Hippocampal formation (tissue), 2 donors: Measurements from ENCODE around the gene DEPDC1B.
"Not testable (repeated sequence)": the region's sequence is repeated elsewhere in the genome, so short reads cannot be mapped to it uniquely, and the experiment has no call there.

Experiments used
- DNase-seq, 2 donors: peaks; one replicate each; lab custom pipeline; 2025; lab: John Stamatoyannopoulos, UW

The DEPDC1B gene, protein sequence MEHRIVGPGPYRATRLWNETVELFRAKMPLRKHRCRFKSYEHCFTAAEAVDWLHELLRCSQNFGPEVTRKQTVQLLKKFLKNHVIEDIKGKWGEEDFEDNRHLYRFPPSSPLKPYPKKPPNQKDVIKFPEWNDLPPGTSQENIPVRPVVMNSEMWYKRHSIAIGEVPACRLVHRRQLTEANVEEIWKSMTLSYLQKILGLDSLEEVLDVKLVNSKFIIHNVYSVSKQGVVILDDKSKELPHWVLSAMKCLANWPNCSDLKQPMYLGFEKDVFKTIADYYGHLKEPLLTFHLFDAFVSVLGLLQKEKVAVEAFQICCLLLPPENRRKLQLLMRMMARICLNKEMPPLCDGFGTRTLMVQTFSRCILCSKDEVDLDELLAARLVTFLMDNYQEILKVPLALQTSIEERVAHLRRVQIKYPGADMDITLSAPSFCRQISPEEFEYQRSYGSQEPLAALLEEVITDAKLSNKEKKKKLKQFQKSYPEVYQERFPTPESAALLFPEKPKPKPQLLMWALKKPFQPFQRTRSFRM

DNA sequence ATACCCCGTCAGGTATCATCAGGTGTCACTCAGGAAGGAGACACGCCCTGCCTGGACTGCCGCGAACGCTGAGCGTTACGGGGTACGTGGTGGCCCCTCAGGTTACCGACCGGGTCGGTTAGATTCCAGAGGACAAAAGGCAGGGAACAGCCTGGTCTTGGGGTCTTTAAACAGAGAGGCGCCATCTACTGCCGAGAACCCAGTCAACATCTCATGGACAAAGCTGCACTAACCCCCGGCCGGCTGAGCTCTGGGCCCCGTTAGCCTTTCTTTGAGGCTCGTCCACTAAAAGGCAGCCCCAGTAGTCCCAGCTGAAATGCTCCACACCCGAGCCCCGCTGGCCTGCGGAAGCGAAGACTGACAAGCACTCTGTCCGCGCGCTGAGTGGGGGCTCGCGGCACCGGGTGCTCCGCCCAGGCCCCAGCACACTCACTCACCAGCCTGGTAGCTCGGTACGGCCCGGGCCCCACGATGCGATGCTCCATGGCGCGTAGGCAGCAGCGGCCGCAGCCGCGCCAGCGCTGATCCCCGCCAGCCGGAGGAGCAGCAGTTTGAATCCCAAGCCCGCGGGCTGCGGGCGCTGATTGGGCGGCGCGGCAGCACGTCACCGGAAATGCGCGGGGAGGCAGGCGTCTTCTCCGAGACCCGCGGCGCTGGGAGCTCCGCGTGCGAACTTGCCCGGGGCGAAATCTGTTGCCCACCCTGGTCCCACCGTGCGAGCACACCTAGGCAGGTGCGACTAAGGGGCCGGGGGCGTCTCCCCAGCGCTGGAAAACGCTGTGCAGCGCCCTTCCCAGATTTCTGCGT is at the start of gene DEPDC1B:
Gene DEPDC1B (minus strand): TSS at position 558 of the 807 bp plus-strand sequence. CDS start 73 bp downstream, at position 485.
- peak; percentile 74 to 87 for DNase-seq

DNA sequence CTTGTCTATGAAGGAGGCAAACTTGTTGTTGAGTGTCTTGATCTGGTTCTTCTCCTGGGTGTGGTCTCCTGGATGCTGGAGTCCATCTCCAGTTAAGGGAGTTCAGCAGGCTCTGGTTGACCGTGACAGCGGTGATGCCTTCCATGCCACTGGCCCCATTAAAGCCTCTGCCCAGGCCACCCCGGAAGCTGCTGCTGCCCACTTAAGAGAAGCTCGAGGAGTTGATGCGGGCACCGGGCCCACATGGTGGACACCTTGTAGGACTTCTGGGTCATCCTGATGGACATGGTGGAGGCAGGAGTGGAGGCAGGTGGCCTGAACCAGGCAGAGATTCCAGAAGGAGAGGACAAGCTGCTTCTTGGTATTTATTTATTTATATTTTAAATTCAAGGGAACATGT is 44.7 kb upstream of the DEPDC1B start:
- DNase-seq, result no peak

DNA sequence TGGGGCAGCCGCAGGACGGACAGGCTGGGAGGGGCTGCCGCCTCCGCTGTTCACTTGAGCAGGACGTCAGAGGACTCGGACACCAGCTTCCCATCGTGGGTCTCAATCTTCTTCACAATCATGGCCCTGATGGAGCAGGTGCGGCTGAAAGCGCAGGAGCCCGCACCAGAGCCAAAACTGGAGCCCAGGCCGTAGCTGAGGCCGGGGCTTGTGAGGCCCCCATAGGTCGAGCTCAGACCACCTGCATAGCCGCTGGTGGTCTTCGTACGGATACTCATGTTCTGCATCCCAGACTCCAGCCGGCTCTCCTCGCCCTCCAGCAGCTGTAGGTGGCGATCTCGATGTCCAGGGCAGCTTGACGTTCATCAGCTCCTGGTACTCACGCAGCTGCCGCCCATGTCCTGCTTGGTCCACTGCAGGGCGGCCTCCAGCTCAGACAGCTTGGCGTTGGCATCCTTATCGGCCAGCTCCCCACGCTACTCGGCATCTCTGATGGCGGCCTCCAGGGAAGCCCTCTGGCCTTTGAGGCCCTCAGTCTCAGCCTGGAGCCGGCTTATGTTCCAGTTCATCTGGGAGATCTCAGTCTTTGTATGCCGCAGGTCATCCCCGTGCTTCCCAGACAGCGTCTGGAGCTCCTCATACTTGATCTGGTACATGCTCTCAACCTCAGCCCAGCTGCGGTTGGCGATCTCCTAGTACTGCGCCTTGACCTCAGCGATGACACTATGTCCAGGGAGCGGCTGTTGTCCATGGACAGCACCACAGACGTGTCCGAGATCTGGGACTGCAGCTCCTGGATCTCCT is 43.7 kb upstream of the DEPDC1B start:
- no peak for DNase-seq

DNA sequence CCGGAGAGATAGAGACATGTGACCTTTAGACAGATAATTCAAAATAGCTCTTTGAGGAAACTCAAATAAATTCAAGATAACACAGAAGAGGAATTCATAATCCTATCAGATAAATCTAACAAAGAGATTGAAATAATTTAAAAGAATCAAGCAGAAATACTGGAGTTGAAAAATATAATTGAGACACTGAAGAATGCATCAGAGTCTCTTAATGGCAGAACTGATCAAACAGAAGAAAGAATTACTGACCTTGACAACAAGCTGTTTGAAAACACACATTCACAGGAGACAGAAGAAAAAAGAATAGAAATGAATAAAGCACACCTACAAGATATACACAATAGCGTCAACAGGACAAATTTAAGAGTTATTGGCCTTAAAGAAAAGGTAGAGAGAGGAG is 40.4 kb upstream of the DEPDC1B start:
- DNase-seq, result no peak

DNA sequence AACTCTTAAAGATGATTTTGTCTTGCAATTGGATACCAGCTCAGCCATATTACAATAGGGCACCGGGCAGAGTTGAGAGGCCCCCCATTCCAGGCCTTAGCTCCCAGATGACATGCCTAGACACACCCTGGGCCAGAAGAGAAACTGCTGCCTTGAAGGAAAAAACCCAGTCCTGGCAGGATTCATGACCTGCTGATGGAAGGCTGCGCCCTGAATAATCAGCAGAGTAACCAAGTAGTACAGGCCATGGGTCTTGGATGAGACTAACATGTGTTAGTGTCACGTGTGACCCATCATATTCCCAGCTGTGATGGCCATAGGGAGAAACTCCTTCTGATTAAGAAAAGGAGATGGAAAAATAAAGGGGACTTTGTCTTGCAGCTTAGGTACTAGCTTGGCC is 39.0 kb upstream of the DEPDC1B start:
- DNase-seq, result no peak

DNA sequence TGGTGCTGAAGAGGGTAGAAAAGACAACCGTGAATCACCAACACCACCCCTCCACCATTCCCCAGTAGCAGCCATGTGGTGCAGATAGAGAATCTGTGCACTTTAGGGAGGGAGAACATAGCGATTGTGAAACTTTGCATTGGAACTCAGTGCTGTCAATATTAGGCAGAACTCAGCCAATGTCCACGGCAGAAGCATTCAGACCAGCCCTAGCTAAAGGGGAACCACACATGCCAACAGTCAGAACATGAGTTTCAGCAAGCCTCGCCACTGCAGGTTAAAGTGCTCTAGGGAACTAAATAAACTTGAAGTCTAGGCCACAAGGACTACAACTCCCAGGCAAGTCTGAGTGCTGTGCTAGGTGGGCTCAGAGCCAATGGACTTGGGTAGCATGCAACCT is 38.5 kb upstream of the DEPDC1B start:
- DNase-seq, result no peak

DNA sequence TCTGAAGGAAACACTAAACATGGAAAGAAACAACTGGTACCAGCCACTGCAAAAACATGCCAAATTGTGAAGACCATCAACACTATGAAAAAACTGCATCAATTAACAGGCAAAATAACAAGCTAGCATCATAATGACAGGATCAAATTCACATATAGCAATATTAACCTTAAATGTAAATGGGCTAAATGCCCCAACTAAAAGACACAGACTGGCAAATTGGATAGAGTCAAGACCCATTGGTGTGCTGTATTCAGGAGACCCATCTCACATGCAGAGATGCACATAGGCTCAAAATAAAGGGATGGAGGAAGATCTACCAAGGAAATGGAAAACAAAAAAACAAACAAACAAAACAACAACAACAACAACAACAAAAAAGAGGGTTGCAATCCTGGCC is 30.9 kb upstream of the DEPDC1B start:
- DNase-seq, result not testable (repeated sequence)

DNA sequence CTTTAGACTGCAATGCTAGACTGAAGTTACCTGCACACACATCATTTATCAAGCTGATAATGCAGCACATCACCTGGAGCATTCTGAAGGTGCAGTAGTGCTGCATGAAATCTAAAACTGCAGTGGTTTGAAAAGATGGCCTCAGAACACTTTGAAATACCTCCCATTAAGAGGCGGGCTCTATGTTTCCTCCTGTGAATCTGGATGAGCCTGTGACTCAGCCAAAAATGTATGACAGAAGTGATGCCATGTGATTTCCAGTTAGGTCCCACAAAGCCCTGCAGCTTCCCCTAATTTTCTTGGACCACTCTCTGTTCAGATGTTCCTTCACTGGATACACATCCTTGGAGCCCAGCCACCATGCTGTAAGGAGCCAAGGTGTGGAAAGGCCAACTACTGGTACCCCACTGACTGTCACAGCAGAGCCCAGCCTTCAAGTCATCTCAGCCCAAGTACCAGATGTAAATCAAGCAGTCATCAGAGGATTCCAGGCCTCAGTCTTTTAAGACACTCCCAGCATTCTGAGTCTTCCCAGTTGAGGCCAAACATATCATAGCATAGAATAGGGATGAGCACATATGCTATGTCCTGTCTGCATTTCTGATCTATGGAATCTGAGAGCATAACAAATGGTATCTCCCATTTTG is 27.2 kb upstream of the DEPDC1B start:
- DNase-seq, result no peak

DNA sequence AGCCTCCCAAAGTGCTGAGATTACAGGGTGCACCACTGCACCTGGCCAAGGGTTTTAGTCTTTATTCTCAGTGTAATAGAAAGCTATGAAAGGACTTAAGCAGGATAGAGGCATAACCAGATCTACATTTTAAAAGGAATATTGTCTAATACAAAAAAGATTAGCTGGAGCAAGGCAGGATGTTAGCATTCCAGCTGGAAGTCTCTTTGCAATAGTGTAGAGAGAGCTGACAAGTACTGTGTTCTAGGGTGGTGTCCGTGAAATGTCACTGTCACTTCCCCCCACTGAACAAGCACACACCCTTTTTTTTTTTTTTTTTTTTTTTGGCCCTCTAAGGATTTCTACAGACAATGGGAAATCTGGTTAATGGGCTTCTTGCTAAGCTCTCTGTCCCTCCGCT is 24.2 kb upstream of the DEPDC1B start:
- no peak for DNase-seq

DNA sequence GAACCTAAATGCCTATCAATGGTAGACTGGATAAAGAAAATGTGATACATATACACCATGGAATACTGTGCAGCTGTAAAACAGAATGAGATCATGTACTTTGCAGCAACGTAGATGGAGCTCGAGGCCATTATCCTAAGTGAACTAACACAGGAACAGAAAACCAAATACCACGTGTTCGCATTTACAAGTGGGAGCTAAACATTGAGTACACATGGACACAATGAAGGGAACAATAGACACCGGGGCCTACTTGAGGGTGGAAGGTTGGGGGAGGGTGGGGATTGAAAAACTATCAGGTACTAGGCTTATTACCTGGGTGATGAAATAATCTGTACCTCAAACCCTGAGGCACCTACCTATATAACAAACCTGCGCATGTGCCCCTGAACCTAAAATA is 22.4 kb upstream of the DEPDC1B start:
- no peak for DNase-seq

DNA sequence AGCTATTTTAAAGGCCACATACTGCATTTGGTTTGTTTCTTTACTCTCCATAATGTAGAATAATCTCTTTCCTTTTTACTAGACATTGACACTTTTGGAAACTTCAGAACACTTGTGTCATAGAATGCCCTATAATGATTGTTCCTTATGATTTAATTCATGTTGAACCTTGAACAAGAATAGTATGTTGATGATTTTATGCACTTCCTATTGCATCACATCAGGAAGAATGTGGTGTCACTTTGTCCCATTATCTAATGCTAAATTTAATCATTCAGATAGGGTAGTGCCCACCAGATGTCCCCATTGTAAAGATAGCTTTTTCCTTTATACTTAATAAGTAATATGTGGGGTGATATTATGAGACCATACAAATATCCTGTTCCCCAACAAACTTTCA is 19.4 kb upstream of the DEPDC1B start:
- DNase-seq, result no peak

DNA sequence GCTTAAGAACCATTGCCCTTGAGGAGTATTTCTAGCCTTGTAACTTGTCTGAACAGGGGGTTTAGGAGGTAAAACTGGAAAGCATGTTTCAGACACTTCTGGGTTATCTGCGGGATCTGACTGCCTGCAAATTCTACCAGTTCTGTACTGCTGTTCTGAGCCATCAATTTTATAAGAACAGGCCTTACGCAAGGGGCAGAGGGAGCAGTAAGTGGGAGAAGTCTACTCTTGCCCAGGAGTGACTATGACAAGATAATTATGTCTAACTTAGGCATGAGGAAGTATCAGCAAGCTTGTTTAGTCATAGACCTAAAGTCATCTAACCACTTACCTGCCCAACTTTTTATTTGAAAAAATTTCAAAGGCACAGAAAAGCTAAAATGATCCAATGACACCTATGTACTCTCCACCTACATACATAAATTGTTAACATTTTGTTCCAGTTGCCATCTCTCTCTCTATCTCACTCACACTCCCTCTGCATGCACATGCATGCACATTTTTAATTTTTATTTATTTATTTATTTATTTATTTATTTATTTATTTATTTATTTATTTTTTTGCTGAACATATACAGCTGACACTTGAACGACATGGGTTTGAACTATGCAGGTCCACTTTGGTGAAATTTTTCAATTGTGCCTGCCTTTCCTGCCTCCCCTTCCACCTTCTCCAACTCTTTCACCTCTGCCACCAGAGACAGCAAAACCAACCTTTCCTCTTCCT is 18.4 kb upstream of the DEPDC1B start:
- DNase-seq, result no peak

DNA sequence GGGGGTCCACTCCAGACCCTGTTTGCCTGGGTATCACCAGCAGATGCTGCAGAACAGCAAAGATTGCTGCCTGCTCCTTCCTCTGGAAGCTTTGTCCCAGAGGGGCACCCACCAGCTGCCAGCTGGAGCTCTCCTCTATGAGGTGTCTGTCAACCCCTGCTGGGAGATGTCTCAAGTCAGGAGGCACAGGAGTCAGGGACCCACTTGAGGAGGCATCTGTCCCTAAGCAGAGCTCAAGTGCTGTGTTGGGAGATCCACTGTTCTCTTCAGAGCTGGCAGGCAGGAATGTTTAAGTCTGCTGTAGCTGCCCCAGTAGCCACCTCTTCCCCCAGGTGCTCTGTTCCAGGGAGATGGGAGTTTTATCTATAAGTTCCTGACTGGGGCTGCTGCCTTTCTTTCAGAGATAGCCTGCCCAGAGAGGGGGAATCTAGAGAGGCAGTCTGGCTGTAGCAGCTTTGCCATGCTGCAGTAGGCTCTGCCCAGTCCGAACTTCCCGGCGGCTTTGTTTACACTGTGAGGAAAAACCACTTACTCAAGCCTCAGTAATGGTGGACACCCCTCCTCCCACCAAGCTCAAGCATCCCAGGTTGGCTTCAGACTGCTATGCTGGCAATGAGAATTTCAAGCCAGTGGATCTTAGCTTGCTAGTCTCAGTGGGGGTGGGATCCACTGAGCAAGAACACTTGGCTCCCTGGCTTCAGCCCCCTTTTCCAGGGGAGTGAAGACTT is 15.4 kb upstream of the DEPDC1B start:
- not testable (repeated sequence) for DNase-seq

DNA sequence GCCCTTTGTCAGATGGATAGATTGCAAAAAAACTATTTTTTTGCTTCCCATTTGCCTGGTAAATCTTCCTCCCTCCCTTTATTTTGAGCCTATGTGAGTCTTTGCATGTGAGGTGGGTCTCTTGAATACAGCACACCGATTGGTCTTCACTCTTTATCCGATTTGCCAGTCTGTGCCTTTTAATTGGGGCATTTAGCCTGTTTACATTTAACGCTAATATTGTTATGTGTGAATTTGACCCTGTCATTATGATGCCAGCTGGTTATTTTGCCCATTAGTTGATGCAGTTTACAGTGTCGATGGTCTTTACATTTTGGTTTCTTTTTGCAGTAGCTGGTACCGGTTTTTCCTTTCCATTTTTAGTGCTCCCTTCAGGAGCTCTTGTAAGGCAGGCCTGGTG is 13.0 kb upstream of the DEPDC1B start:
- DNase-seq, result no peak

DNA sequence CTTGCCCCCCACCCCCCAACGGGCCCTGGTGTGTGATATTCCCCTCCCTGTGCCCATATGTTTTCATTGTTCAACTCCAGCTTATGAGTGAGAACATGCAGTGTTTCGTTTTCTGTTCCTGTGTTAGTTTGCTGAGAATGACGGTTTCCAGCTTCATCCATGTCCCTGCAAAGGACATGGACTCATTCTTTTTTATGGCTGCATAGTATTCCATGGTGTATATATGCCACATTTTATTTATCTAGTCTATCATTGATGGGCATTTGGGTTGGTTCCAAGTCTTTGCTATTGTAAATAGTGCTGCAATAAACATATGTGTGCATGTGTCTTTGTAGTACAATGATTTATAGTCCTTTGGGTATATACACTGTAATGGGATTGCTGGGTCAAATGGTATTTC is 11.9 kb upstream of the DEPDC1B start:
- not testable (repeated sequence) for DNase-seq

DNA sequence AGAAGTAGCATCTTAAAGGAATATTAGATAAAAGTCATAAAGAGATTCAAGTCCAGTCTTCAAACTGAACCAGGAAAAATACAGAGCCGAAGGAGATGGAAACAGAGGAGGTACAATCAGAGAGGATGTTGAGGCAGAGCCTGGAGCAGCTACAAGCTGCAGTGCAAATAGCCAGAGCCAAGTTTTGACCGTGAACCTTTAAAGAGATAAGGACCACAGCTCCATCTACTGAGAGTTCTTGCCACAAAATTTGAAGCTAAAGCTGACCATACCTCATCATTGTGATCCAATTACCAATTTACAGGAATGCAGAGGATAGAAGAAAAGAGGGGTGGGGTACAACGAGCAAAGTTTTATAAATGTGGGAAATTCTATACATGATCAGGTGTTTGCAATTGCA is 10.4 kb upstream of the DEPDC1B start:
- DNase-seq, result no peak

DNA sequence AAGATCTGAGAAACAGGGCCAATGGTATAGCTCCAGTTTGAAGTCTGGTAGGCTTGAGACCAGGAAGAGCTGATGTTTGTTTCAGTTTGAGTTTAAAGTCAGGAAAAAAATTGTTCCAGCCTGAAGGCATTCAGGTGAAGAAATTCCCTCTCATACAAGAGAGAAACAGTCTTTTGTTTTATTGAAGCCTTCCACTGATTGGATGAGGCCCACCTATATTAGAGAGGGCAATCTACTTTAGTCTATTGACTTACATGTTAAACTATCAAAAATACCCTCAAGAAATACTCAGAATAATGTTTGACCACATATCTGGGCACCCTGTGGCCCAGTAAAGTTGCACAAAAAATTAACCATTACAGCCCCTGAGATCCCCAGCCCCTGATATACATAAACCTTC is 5.2 kb upstream of the DEPDC1B start:
- DNase-seq, result no peak

DNA sequence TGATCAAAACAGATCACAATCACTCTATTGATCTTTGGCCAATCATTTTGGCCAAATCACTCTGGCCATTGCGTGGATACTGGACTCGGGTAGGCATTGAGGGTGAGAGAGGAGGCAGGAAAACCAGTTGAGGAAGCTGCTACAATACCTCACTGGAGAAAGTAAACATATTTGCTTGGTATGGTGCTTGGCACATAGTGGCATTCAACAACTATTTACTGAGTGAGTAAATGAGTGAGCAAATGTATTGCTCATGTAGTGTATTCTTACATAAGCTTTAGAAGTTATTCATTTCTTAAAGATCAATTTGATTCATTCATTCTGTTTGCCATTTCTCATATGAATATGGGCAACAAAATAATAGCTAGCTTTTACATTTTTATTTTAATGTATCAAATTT is 4.0 kb upstream of the DEPDC1B start:
- no peak for DNase-seq

DNA sequence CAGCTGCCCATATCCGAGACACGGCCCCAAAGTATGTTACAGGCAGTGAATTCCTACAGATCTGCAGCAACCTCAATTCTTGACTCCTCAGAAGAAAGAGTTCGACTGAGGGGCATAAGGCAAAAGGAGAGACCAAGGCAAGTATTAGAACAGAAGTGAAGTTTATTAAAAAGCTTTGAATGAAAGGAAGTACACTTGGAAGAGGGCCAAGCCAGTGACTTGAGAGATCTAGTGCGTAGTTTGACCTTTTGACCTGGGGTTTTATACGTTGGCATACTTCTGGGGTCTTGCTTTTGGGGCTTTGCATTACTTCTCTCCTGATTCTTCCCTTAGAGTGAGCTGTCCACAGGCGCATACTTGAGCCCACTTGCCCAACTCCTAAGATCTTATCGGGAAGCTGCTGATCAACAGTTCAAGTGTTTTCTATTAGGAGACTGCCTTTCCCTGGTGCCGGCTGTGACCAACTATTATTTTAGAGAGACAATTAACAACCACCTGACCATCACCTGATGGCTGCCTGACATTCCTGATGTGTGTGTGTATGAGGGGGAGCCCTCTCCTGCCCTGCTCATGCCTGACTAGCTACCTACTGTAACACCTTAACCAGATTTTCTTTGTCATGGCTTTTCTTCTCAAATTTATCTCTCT is 1.5 kb upstream of the DEPDC1B start:
- no peak for DNase-seq

DNA sequence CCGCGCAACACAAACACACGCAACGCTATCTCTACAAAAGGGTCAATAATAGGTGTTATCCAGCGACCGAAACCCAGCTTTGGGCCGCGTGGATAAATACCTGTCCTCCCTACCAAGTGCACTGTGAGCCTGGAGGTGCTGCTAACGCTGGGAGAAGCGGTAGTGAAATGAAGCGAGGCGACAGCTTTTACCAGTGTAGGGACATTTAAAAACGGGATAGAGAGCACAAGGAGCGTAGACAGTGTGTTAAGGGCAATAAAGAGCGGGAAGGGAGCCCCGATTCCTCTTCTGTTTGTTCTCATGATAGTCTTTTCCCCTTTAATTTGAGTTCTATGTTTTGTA is 421 bp upstream of the DEPDC1B start:
- no peak for DNase-seq
